GM19452 (cell line): ENCODE data around the gene SMARCA4.

ENCODE experiments used
- ATAC-seq: cut with Tn5 transposase; IDR thresholded peaks from one replicate; pipeline ENCODE4 v1.9.1; 2021; ENCODE audit not compliant: unreplicated experiment

Gene SMARCA4

DNA sequence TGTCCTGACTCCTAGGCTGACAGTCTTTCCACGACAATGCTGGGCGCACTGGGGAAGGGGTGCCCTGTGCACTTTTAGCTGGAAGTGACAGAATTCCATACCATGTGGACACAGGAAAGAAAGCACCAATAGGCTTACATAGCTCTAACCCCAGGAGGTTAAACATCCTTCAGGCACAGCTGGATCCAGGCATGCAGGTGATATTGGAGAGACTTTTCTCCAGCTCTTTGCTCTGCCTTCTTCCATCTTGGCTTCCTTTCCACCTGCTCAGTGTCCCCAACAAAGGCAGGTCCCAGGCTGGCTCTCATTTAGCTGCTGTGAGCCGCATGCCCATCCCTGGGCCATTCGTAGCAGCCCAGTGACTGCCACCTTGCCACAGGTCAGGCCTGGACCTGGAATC, 67.3 kb downstream of the SMARCA4 start:
- ATAC-seq, result no peak

DNA sequence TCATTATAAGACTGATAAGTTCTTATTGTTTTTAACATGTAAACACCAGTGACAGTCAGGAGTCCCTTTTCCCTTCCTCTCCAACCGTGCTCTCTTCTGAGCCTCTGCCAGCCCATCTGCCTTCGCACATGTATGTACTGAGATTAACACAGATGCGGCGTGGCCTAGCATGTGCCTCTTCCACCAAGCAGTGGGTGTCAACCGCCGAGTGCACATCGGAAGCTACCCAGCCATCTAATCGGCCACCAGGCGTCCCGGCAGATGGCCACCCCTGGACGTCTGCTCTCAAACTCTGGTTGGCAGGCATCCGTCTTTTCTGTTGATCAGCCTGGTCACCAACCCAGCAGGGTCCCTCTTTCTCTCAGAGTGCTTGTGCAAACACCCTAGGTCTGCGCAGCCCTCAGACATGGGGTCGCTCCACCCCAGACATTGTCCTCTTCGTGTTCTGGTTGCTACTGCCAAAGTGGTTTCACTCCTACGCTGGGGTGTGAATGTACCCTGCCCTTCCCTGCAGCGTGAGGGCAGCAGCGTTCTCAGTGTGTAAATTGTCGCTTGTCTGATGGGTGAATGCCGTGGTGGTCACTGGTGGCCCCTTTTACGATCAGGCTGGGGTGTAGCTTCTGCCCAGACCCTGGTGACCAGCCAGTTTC, 70.7 kb downstream of the SMARCA4 start:
- ATAC-seq, result no peak

DNA sequence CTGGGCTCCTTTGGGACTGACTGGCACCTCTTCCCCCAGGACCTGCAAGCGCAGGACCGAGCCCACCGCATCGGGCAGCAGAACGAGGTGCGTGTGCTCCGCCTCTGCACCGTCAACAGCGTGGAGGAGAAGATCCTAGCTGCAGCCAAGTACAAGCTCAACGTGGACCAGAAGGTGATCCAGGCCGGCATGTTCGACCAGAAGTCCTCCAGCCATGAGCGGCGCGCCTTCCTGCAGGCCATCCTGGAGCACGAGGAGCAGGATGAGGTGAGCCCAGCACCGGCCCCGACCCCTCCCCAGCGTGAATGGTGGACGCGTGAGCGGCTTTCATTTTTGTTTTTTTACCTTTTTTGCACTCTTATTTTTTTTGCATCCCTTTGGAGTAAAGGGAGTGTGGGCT, 72.4 kb downstream of the SMARCA4 start:
- no peak for ATAC-seq

GRCh38 chr19:11033763-11034162, 72.9 kb downstream of the SMARCA4 start:
- ATAC-seq, result no peak

- no peak for ATAC-seq
Measured at GRCh38 chr19:11034449-11035213, 73.8 kb downstream of the SMARCA4 start.

- ATAC-seq, result peak; percentile 61
Measured at GRCh38 chr19:11035441-11036377, 74.9 kb downstream of the SMARCA4 start.

DNA sequence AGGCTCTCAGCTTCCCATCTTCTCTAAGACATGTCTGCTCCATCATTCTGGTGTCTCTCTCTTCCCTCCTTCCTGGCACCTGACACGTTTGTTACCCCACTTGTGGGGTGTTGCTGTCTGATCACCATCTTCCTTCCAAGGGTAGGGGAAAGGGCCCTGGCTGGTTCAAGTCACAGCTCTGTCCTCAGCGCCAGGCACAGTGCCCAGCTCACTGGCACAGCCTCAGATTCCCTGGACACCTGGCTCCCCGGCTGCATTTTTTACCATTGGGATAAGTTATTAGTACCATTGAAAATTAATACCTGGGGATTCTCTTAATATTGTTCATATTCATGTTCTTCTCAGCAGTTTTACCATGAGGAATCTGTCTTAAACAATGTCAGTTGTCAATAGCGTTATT, 77.7 kb downstream of the SMARCA4 start:
- no peak for ATAC-seq

- no peak for ATAC-seq
Measured at GRCh38 chr19:11041194-11041593, 80.4 kb downstream of the SMARCA4 start.

DNA sequence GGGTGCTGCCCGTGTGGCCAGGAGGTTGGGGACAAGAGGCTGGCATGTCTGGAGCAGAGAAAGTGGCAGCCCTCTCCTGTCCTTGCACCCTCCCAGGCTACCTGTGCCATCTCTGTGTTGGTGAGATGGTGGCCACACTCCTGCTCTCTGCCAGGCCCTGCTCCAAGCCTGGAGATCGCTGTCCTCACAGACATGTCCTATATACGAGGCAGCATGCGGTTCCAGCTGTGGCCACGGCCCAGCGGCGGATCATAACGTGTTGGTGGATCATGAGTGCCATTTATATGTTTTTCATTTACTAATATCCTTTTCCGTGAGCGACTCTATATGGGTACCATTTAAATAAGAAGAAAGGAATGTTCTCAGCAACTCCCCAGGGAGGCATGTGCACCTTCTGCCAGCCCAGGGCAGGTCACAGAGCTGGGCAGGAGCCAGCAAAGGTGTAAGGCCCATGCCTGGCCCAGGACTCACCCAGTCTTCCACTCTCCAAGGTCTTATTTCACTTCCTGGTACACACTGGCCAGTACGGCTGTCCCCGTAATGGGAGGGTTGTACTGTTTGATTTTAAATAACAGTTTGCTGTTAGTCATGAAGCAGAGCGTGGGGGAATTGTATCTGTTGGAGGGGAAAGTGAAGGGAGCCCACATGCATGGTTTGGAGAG, 81.3 kb downstream of the SMARCA4 start:
- ATAC-seq, result no peak

DNA sequence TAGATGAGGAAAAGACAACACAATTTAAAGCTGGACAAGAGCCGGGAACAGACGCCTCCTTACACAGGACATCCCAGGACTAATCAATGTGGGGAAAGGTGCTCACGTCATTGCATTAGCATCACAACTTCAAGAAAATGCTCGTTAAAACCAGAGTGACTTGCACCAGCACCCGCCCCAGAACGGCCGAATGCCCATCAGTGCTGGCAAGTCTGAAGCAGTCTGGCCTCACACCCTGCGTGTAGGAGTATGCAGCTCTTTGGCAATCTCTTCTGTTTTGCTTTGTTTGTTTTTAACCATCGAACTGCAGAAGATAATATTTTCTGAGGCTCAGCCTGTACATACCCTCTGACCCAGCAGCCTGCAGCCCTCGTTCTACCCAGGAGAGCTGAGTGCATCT, 83.6 kb downstream of the SMARCA4 start:
- no peak for ATAC-seq

GRCh38 chr19:11045536-11045935, 84.7 kb downstream of the SMARCA4 start:
- ATAC-seq, result no peak

DNA sequence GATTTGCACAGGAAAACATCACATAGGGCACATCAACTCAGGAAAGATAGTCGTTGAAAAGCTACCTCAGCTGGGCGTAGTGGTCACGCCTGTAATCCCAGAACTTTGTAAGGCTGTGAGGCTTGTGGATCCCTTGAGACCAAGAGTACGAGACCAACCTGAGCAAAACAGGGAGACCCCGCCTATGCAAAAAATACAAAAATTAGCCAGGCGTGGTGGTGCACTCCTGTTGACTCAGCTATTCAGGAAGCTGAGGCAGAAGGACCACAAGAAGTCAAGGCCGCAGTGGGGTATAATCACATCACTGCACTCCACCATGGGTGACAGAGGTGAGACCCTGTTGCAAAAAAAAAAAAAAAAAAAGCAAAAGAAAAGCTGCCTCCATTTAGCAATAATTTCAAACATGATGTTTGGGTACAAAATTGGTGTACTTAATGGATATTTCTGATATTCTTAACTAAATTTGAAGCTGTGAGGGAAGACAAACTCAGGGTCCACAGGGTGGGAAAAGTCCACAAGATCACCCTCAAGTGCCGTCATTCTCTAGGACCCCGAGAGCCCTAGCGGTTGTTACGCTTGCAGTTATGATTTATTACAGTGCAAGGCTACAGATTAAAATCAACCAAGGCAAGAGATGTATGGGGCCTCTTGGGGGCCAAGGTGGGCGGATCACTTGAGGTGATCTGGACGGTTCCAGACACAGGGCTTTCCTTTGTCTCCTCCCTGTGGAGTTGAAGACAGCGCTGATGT, 86.0 kb downstream of the SMARCA4 start:
- no peak for ATAC-seq

- no peak for ATAC-seq
Measured at GRCh38 chr19:11047866-11048265, 87.0 kb downstream of the SMARCA4 start.

DNA sequence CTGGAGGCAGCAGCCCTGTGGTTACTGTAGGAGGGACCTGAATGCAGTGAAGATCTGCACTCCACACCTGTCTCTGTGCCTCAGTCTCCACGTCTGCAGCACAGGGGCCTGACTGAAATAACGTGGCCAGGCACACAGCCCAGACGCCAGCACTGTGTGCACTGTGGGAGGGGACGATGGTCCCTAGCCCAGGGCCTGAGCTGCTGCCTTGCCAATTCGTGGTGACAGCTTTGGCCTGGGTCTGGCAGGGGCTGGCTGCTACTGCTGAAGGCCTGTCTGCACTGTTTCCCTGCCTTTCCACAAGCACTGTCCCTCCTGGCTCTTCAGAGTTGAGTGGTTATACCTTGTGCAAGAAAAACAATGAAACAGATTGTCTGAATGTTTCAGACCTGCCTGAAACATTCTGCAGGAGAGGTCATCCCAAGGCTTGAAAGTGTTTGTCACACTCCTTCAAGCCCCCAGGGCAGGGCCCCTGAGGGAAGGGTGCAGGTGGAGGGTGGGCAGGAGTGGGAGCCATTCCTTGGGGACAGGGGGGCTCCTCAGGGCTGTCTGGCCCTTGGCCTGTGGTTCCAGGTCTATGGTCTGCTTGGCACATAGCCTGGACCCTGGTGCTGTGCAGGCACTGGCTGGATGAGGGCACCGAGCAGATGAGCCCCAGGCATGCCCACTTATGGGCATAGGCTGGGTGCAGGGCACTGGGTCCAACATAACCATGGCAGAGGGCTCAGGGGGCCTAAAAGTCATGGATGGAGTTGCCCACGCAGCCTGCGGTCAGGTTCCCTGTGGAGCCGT, 89.7 kb downstream of the SMARCA4 start:
- no peak for ATAC-seq

DNA sequence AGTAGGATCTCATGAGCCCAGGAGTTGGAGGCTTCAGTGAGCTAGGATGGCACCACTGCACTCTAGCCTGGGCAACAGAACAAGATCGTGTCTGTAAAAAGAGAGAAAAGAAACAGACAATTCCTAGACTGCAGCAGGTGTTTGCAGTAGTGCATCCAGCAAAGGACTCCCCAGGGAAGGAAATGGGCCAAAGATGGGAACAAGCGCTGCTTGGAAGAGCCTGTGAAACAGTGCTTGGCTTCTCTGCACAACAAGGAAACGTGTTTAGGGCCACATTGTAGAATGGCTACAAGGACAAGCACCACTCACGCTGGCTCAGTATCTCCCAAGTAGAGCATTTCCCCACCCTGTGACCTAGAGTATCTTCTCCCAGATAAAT, 93.0 kb downstream of the SMARCA4 start:
- no peak for ATAC-seq

DNA sequence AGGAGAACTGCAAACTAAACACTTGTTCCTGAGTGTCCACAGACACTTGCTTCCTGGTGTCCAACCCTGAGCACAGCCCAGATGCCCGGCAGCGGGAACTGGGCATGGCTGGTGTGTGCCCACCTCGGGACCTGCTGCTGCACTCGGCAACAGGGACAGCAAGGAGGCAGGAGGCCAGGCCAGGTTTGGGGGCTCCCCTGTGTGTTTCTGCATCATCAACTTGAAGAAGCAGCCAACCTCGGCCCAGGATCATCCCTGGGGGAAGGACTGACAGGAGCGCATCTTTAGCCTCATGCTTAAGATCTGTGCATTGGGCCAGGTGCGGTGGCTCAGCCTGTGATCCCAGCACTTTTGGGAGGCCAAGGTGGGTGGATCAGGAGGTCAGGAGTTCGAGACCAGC, 93.4 kb downstream of the SMARCA4 start:
- ATAC-seq, result no peak

DNA sequence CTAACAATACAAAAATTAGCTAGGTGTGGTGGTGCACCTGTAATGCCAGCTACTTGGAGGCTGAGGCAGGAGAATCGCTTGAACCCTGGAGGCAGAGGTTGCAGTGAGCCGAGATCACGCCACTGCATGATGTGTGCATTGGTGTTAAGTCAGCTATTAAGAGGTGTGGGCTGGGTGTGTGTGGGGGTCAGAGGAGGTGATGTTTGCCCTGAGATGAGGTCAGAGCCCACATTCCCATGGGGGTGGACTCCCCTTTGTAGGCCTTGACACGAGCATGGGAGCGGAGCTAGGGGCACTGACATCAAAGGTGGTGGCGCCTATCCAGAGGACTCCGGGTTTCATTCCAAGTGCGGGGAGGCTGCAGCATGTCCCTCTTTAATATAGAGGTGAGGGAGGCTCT, 93.8 kb downstream of the SMARCA4 start:
- ATAC-seq, result no peak

- ATAC-seq, result no peak
Measured at GRCh38 chr19:11058246-11059030, 97.6 kb downstream of the SMARCA4 start.
